ENCODE measurements around the gene ELMOD1. TPM values are rescaled to one million over a fixed set of nuclear protein-coding genes. Genes with fewer than 3 reads are reported as not detected.

The ELMOD1 gene
- total and polyA plus RNA-seq, 2 of the 4 experiments (the other 2 are of a cell fraction), result 0.18 to 0.29 TPM

DNA sequence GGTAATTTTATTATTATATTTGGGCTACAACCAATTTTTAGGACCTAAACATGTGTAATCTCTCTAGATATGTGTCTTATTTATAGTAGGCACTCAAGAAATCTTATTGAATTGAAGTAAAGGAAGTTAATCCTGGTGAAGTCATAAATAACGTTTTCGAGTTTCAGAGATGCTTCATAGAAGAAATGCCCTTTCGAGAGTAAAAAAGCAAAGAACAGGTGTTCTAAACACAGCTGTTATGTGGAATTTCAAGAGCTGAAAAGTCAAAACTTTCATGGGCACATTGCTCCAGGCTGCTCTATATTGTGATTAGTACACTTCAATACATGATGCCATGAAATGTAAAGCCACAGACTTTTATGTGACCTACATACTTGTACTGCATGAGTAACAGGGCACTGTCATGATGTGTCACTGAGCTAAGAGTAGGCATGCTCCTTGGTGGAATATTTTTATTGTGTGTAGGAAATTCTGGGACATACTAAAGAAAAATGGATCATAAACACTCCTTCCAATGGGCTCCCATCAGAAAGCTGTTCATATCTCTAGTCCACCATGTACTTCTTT is 7.2 kb upstream of the ELMOD1 start:
- Histone ChIP-seq H2BK15ac (ENCODE audit: low read depth, low read length) (no peak overlapping the region), H2AK5ac (ENCODE audit: low read depth, low read length) (no peak overlapping the region), H4K91ac (ENCODE audit: insufficient read depth, low read depth, low read length) (no peak overlapping the region), H3K9ac (ENCODE audit: low read depth, low read length) (no peak overlapping the region), H3K23ac (ENCODE audit: low read depth, low read length) (no peak overlapping the region), H3K4me3 (ENCODE audit: insufficient read depth, low read depth, low read length) (no peak overlapping the region), H2BK20ac (ENCODE audit: low read depth, low read length) (no peak overlapping the region), H2AFZ (replicated peaks; ENCODE audit: low read length, poor library complexity) (no peak overlapping the region), H3K18ac (ENCODE audit: low read depth, low read length) (no peak overlapping the region), H3K27ac (ENCODE audit: insufficient read depth, low read length) (no peak overlapping the region), H4K8ac (ENCODE audit: low read depth in 2 of 2, low read length in 2 of 2) (no peak overlapping the region), H3K4me2 (ENCODE audit: low read depth, low read length) (no peak overlapping the region; the same call in 1 of the 2 replicates), H3K56ac (ENCODE audit: extremely low read depth, insufficient read depth, low read length) (no peak overlapping the region), H2BK120ac (ENCODE audit: low read depth, low read length) (no peak overlapping the region), H3K9me3 (ENCODE audit: control insufficient read depth, insufficient read depth, low read length) (no peaks in the 10 kb centered on the region), H4K20me1 (ENCODE audit: insufficient read depth, low read length) (no peaks in the 10 kb centered on the region), H3K4me1 (ENCODE audit: control insufficient read depth, insufficient read depth, low read length) (peaks cover 3% of the 10 kb centered on the region; the same call in 1 of the 2 replicates), H3K14ac (replicated peaks; ENCODE audit: low read depth, low read length) (no peak overlapping the region), H4K5ac (ENCODE audit: low read depth, low read length) (no peak overlapping the region), H3K79me1 (ENCODE audit: low read depth in 1 of 2, low read length in 2 of 2) (no peaks in the 10 kb centered on the region), H3K36me3 (ENCODE audit: control insufficient read depth, insufficient read depth, low read length) (no peaks in the 10 kb centered on the region), H2BK5ac (ENCODE audit: low read depth, low read length, poor library complexity, severe bottlenecking) (no peak overlapping the region), H3K9me1 (ENCODE audit: insufficient read depth, low read length) (no peaks in the 10 kb centered on the region), H2AK9ac (replicated peaks; ENCODE audit: low read depth, low read length, poor library complexity) (no peak overlapping the region), H3K4ac (ENCODE audit: low read depth, low read length) (no peak overlapping the region), H3K27me3 (ENCODE audit: control insufficient read depth, insufficient read depth, low read length) (no peaks in the 10 kb centered on the region)
- intact Hi-C loops (cut with micrococcal nuclease), result no loop called here
- ATAC-seq (ENCODE audit: low read depth) (no peak), DNase-seq (peak; percentile 35)
- in situ Hi-C loops (cut with MboI; ENCODE audit: low sequenced_read_pairs), result loop anchor here (25.0 kb wide), 1 partner anchor 1079 kb away; the partner anchor contains the start of gene DDX10
- CTCF ChIA-PET, result interaction anchor here (1.2 kb wide), 1 partner anchor 105 kb away, joined by 3 read pairs; no protein-coding TSS in a partner anchor
- BruUV-seq (replicated peaks), result no TSS peak
- no peak for TF ChIP-seq MAFK (IDR thresholded peaks at IDR 0.05; ENCODE audit: low read depth, low read length)
- no peak for TF ChIP-seq CHD1 (IDR thresholded peaks at IDR 0.05; ENCODE audit: low read depth, low read length)
- TF ChIP-seq, protein P1, sequence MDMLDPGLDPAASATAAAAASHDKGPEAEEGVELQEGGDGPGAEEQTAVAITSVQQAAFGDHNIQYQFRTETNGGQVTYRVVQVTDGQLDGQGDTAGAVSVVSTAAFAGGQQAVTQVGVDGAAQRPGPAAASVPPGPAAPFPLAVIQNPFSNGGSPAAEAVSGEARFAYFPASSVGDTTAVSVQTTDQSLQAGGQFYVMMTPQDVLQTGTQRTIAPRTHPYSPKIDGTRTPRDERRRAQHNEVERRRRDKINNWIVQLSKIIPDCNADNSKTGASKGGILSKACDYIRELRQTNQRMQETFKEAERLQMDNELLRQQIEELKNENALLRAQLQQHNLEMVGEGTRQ (IDR thresholded peaks at IDR 0.05; ENCODE audit: low read depth, low read length), result no peak
- no peak for TF ChIP-seq FOS (IDR thresholded peaks at IDR 0.05; ENCODE audit: low read depth, low read length)
- no peak for TF ChIP-seq RFX5 (IDR thresholded peaks at IDR 0.05; ENCODE audit: low read depth, low read length)
- TF ChIP-seq BHLHE40 (IDR thresholded peaks at IDR 0.05; ENCODE audit: low read depth, low read length), result no peak
- TF ChIP-seq, protein P2, sequence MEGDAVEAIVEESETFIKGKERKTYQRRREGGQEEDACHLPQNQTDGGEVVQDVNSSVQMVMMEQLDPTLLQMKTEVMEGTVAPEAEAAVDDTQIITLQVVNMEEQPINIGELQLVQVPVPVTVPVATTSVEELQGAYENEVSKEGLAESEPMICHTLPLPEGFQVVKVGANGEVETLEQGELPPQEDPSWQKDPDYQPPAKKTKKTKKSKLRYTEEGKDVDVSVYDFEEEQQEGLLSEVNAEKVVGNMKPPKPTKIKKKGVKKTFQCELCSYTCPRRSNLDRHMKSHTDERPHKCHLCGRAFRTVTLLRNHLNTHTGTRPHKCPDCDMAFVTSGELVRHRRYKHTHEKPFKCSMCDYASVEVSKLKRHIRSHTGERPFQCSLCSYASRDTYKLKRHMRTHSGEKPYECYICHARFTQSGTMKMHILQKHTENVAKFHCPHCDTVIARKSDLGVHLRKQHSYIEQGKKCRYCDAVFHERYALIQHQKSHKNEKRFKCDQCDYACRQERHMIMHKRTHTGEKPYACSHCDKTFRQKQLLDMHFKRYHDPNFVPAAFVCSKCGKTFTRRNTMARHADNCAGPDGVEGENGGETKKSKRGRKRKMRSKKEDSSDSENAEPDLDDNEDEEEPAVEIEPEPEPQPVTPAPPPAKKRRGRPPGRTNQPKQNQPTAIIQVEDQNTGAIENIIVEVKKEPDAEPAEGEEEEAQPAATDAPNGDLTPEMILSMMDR (conservative IDR thresholded peaks at IDR 0.05; ENCODE audit: low read depth, low read length), result no peak
- no peak for TF ChIP-seq NFE2L2 (IDR thresholded peaks at IDR 0.05; ENCODE audit: low read depth, low read length)
- TF ChIP-seq POLR2A (IDR thresholded peaks at IDR 0.05; ENCODE audit: low read depth, low read length), result no peak
- no peak for TF ChIP-seq ELK1 (IDR thresholded peaks at IDR 0.05; ENCODE audit: borderline replicate concordance, low read depth, low read length)
- no CpG with 5 or more reads among the region's 3 CpGs for WGBS, 2 experiments (ENCODE audit: extremely low coverage in 2 of 2, insufficient read length in 1 of 2)
- POLR2A ChIA-PET (ENCODE audit: unreplicated experiment), result no interaction called here
- dilution Hi-C loops (cut with HindIII; ENCODE audit: low sequenced_read_pairs, unreplicated experiment), result no loop called here
